OCI-LY7 (cell line): ENCODE measurements around the gene PTGES3. TPM values are rescaled to one million over a fixed set of nuclear protein-coding genes. Genes with fewer than 3 reads are reported as not detected.
"Not testable (repeated sequence)": the region's sequence is repeated elsewhere in the genome, so short reads cannot be mapped to it uniquely, and the experiment has no call there.

Experiments used
- BruUV-seq: library from RNA; stranded (reverse); fragments of 400-500 nt; replicated peaks from 2 replicates; lab custom pipeline; 2021; lab: Mats Ljungman, UMichigan
- CTCF ChIA-PET: fragments of 300-600 bp; sonication (Branson Sonifier 250); formaldehyde crosslinking; loops from one replicate; lab custom pipeline; 2022; ENCODE audit warnings: antibody characterized with exemption; ENCODE audit not compliant: unreplicated experiment; lab: Charles Lee
- POLR2A ChIA-PET: fragments of 300-600 bp; sonication (Branson Sonifier 250); formaldehyde crosslinking; loops from one replicate; lab custom pipeline; 2022; ENCODE audit warnings: antibody characterized with exemption; lab: Charles Lee
- DNase-seq: peaks from one replicate; pipeline ENCODE4 v3.0.0-alpha.2; 2015; ENCODE audit warnings: low spot score
- H2AFZ ChIP-seq: fragments of 200-600 bp; sonication (generic), shearing (Covaris generic); 2 replicates; pipeline ENCODE4 v1.6.1; 2014; ENCODE audit warnings: mild to moderate bottlenecking, antibody characterized with exemption, low read length, moderate library complexity
- H3K27ac ChIP-seq: fragments of 200-600 bp; sonication (generic); 2 replicates; pipeline ENCODE4 v1.5.1; 2014; ENCODE audit warnings: mixed run types, low read depth, mild to moderate bottlenecking, moderate library complexity, low read length, inconsistent platforms; ENCODE audit not compliant: poor library complexity, severe bottlenecking
- H3K36me3 ChIP-seq: fragments of 200-600 bp; sonication (generic); 2 replicates; pipeline ENCODE4 v1.6.1; 2014; ENCODE audit warnings: mild to moderate bottlenecking, antibody characterized with exemption, low read length, moderate library complexity, mixed read lengths; ENCODE audit not compliant: insufficient read depth
- H3K4me1 ChIP-seq: fragments of 200-600 bp; sonication (generic); 2 replicates; pipeline ENCODE4 v1.5.1; 2014; ENCODE audit warnings: mild to moderate bottlenecking, low read length; ENCODE audit not compliant: insufficient read depth, poor library complexity, severe bottlenecking
- H3K4me2 ChIP-seq: fragments of 200-600 bp; sonication (generic); 2 replicates; pipeline ENCODE4 v1.6.1; 2014; ENCODE audit warnings: mild to moderate bottlenecking, low read length
- H3K4me3 ChIP-seq: fragments of 200-600 bp; sonication (generic); 2 replicates; pipeline ENCODE4 v1.5.1; 2014; ENCODE audit warnings: mild to moderate bottlenecking, low read depth, low read length; ENCODE audit not compliant: poor library complexity, severe bottlenecking
- H3K79me2 ChIP-seq: fragments of 200-600 bp; sonication (generic); 2 replicates; pipeline ENCODE4 v1.6.1; 2016; ENCODE audit warnings: low read depth, mild to moderate bottlenecking, low read length, moderate library complexity, mixed read lengths; ENCODE audit not compliant: insufficient read depth
- H3K9me2 ChIP-seq: fragments of 200-600 bp; sonication (generic); 2 replicates; pipeline ENCODE4 v1.6.1; 2016; ENCODE audit warnings: mild to moderate bottlenecking, low read length, mixed read lengths; ENCODE audit not compliant: insufficient read depth
- H3K9me3 ChIP-seq: fragments of 200-600 bp; sonication (generic); 2 replicates; pipeline ENCODE4 v1.6.1; 2014; ENCODE audit warnings: mild to moderate bottlenecking, mixed run types, low read length, mixed read lengths
- H4K20me1 ChIP-seq: fragments of 200-600 bp; sonication (generic); 2 replicates; pipeline ENCODE4 v1.6.1; 2014; ENCODE audit warnings: mild to moderate bottlenecking, antibody characterized with exemption, low read length, moderate library complexity, mixed read lengths; ENCODE audit not compliant: insufficient read depth
- CTCF ChIP-seq: fragments of 200-600 bp; sonication (generic); conservative IDR thresholded peaks from 2 replicates; pipeline ENCODE4 v1.5.1; 2014; ENCODE audit warnings: mild to moderate bottlenecking, antibody characterized with exemption, low read length, moderate library complexity, mixed read lengths
- EZH2phosphoT487 ChIP-seq: fragments of 200-600 bp; sonication (generic); IDR thresholded peaks from 2 replicates; pipeline ENCODE4 v1.6.1; 2018; ENCODE audit warnings: low read depth, borderline replicate concordance, mild to moderate bottlenecking, mixed run types, antibody characterized with exemption, low read length, moderate library complexity, mixed read lengths
- intact Hi-C: fragments of 100-400 bp; cut with micrococcal nuclease; formaldehyde crosslinking; loops from one replicate; pipeline ENCODE4 v1.10.0; 2022; ENCODE audit not compliant: unreplicated experiment
- total RNA-seq, 2 experiments: library from RNA; depleted of rRNA in 1 of 2; stranded (reverse); fragments of >200 nt in 1 of 2; shearing (Covaris generic) in 1 of 2; gene quantifications; 2 replicates each; pipeline ENCODE4 v1.2.3, GENCODE V29; 2014 to 2022

PTGES3 gene
- total RNA-seq, 2 experiments from 2014 or later = 91.2 to 269 TPM

- H3K4me2 ChIP-seq = no peak overlapping the region
- ChIA-PET CTCF (no interaction called here), POLR2A (no interaction called here)
- no TSS peak for BruUV-seq
- peaks cover 72% of the 10 kb centered on the region for H3K36me3 ChIP-seq
- TF ChIP-seq CTCF = no peak
- TF ChIP-seq EZH2phosphoT487 = no peak
- peaks cover 34% of the 10 kb centered on the region for H3K79me2 ChIP-seq
- no peaks in the 10 kb centered on the region for H3K9me3 ChIP-seq
- H3K4me1 ChIP-seq = peaks cover 17% of the 10 kb centered on the region
- intact Hi-C loops = no loop called here
- no peaks in the 10 kb centered on the region for H3K9me2 ChIP-seq
- H3K4me3 ChIP-seq = no peak overlapping the region
- H2AFZ ChIP-seq = no peak overlapping the region
- H4K20me1 ChIP-seq = peaks cover 18% of the 10 kb centered on the region; the same call in 1 of the 2 replicates
- H3K27ac ChIP-seq = no peak overlapping the region
- DNase-seq = no peak
Measured at GRCh38 chr12:56713345-56713744, 25.3 kb upstream of the PTGES3 start.

- CTCF ChIA-PET = no interaction called here
- Histone ChIP-seq H3K27ac (no peak overlapping the region), H3K79me2 (peaks cover 3% of the 10 kb centered on the region; the same call in 1 of the 2 replicates), H3K4me2 (no peak overlapping the region), H3K4me1 (no peaks in the 10 kb centered on the region), H3K9me2 (no peaks in the 10 kb centered on the region), H4K20me1 (no peaks in the 10 kb centered on the region), H2AFZ (no peak overlapping the region), H3K9me3 (no peaks in the 10 kb centered on the region), H3K4me3 (no peak overlapping the region), H3K36me3 (peaks cover 40% of the 10 kb centered on the region)
- intact Hi-C loops = no loop called here
- POLR2A ChIA-PET = interaction anchor here (0.6 to 1.0 kb wide), 6 partner anchors 9 to 530 kb away, joined by 3 to 4 read pairs (median 4); no protein-coding TSS in a partner anchor
- no peak for DNase-seq
- TF ChIP-seq CTCF (no peak), EZH2phosphoT487 (no peak)
- BruUV-seq = no TSS peak
Measured at GRCh38 chr12:56709759-56710376, 21.8 kb upstream of the PTGES3 start.

- H3K9me3 ChIP-seq, H4K20me1 ChIP-seq, DNase-seq, H3K4me2 ChIP-seq, H3K27ac ChIP-seq, H3K36me3 ChIP-seq, H3K9me2 ChIP-seq, H3K4me1 ChIP-seq, CTCF ChIA-PET, H3K79me2 ChIP-seq, intact Hi-C loops, H2AFZ ChIP-seq, BruUV-seq, H3K4me3 ChIP-seq: not testable (repeated sequence)
- POLR2A ChIA-PET = interaction anchor here (0.7 to 1.0 kb wide), 2 partner anchors 15 to 102 kb away, joined by 3 to 6 read pairs; no protein-coding TSS in a partner anchor
Measured at GRCh38 chr12:56704522-56704921, 16.4 kb upstream of the PTGES3 start.
